ENCODE measurements around the gene DNAH11.

DNAH11 gene

GRCh38 chr7:21562385-21562784 is 19.5 kb downstream of the DNAH11 start:
- no peak for DNase-seq

- DNase-seq, result no peak
These were observed 22.8 kb downstream of the DNAH11 start for GRCh38 chr7:21565614-21566013.

- no peak for DNase-seq
These were observed 23.3 kb downstream of the DNAH11 start for GRCh38 chr7:21566094-21566493.

GRCh38 chr7:21568762-21569161 is 25.9 kb downstream of the DNAH11 start:
- DNase-seq, result no peak

GRCh38 chr7:21572331-21573313 is 29.8 kb downstream of the DNAH11 start:
- no peak for DNase-seq

DNA sequence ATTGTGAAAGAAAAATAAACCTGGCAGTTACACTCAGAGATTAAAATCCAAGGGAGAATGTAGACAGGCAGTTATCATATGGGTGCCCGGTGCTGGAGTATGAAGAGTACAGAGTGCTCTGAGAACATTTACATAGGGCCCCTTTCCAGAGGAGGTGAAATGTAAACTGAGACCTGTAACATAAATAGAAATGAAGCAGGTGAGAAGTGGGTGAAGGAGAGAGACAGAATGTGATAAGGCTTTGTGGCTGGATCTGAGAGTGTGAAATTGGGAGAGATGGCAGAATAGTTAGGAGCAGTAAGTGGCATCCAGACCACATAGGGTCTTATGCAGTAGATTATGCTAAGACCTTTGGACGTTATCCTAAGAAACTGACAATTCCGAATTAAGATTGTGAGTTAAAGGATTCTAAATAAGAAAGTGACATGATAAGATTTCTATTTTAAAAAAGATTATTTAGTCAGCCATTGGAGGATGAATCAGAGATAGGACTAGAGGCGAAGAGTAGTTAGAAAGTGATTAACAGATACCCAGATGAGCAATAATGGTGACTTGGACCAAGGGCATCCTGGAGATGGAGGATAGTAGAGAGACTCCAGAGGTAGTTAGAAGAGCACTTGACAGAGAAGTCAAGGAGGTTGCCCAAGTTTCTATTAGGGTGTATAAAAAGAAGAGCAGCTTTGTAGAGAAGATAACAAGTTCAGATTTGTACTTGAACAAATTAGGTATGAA is 36.7 kb downstream of the DNAH11 start:
- DNase-seq, result no peak

GRCh38 chr7:21580073-21580521 is 37.3 kb downstream of the DNAH11 start:
- DNase-seq, result peak; percentile 25

DNA sequence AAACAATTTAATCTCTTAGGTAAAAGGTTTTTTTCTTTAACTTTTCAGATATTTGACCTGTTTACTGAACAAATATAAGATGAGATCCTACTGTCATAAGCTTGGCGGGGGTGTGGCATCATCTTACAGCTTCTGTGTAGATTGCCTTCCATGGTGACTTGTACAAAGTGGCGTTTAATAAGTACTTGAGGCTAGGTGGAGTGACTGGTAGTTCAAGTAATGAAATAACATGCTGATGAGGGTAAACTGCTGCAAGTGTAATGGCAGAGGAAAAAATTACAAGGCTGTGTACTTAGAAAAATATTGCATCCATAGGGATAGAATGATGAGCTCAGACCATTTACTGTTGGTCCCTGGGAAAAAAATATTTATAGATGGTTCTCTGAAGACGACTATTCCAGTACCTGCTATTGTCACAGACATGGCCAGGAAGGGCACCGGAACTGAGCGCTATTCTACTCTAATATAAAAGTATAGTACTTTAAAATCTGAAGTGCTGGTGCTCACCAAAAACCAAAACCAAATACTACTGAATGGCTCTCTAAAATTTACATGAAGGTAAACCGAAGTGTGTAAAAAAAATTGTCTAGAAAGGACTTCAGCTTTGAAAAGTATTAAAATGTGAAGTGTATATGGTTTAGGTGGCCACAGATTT is 42.4 kb downstream of the DNAH11 start:
- DNase-seq, result no peak

DNA sequence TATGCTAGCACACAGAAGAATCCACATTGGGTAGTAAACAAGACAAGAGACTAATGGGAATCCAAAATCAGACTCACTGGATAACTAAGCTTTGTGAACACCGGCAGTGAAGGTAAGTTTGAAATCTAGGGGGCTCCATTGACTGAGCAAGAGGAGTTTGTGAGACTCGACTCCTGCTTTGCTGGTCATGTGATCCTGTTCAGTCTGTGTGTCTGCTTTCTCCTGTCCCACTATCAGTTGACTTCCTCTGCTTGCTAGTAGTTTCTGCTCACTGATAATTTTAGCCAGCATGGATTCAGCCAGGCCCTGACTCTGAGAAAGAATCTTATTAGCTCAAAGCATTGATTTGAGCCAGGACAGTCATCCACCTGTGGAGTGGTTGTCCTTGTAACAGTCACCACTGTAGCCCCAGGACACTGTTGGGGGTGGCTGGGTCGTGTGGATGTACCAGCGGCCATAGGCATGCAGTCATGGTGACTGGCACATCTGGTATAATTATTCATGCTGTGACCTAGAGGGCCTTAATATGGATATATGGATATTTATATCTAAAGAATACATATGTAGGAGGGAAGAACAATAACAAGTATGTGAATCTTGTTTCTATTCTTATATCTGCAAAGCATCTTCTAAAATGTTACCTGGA is 44.4 kb downstream of the DNAH11 start:
- no peak for DNase-seq

GRCh38 chr7:21596801-21597200 is 54.0 kb downstream of the DNAH11 start:
- DNase-seq, result no peak

GRCh38 chr7:21603462-21603861 is 60.6 kb downstream of the DNAH11 start:
- no peak for DNase-seq

GRCh38 chr7:21603972-21604749 is 61.3 kb downstream of the DNAH11 start:
- DNase-seq, result no peak

DNA sequence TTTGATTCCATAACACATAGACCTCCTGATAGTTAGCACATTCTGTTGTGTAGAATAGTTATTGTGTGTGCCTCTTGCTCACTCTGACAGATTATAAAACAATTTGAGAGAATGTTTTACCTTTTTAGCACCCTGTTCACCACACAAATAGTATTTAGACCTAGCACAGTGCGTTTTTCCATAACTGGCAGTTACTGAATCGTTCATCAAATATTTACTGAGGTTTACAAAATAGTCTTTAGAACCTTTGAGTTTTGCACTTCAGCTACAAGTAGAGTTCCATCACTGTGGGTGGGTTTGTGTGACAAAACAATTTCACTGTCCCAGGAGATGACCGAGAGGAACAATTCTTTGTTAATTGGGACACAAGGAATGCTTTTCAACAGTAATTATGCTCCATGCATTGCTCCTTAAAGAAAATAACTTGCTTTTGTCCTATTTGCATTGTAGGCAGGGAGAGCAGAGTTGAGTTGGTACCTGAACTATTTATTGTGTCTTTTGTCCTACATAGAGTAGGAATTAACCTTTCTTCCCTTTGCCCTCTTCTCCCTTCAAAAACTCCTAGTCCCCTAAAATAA is 62.3 kb downstream of the DNAH11 start:
- no peak for DNase-seq

GRCh38 chr7:21608465-21608864 is 65.6 kb downstream of the DNAH11 start:
- DNase-seq, result no peak

DNA sequence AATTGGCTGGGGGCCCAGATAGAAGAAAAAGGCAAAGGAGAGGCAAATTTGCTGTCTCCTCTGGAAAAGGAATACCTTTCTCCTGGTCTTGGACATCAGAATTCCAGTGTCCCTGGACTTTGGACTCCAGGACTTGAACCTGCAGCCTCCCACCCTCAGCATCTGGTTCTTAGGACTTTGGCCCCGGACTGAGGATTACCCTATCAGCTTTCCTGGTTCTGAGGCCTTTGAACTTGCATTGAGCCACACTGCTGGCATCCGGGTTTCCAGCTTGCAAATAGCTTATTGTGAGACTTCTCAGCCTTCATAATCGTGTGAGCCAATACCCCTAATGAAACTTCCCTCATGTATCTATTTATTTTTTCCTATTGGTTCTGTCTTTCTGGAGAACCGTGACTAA is 68.3 kb downstream of the DNAH11 start:
- no peak for DNase-seq

GRCh38 chr7:21616091-21616490 is 73.3 kb downstream of the DNAH11 start:
- DNase-seq, result no peak

- DNase-seq, result no peak
These were observed 74.1 kb downstream of the DNAH11 start for GRCh38 chr7:21616796-21617436.

DNA sequence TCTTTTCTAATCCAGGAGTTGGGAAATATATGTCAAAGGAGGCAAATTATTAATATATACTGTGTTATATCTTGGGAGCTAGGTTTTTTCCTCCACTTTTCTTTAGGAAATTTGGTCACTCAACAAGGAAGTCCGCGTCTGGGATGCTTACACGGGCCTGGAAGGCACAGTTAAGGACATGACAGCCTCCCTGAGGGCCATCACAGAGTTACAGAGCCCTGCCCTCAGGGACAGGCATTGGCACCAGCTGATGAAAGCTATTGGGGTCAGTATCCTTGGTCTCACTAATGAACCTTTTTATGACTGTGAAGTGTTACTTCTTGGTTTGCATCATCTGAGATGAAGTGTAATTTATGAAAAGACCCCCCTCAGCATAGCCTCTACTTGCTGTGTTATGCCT is 74.7 kb downstream of the DNAH11 start:
- DNase-seq, result no peak

DNA sequence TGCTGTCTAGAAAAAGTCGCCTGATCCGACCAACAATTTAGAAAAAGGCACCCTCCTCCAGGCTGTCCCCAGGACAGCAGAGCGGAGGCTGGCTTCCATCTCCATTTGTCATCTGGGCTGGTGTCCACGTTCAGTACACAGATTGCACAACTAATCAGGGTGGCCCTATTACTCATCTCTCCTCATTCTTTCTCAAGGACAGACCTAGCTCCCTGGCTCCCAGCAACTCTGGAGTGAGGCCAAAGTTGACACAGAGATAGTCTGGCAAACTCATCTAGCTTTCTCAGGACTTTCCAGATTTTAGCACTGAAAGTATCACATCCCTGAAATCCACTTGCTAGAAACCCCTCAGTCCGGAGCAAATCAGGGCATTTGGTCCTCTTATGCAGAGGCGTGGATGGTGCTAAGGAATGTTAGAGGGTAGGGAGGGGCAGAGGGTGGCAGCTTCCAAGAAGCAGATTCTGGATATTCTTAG is 75.1 kb downstream of the DNAH11 start:
- no peak for DNase-seq

DNA sequence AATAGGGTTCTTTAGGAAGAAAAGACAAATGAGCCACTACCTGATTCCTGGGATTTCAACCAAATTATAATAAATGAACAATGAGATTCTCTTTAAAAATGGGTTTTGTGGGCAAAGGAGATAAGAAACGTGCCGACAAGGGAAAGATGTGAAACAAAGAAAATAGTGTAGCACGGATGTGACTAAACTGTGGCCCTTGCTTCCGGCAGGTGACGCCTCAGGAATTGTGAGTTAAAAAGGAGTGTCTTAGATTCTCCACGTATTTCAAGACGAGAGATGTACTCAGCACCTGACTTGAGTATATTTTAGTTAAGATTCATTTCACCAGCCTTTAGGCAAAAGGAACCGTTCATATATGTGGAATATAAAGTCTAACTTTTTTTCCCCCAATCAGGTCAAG is 75.9 kb downstream of the DNAH11 start:
- DNase-seq, result no peak

GRCh38 chr7:21620054-21620453 is 77.2 kb downstream of the DNAH11 start:
- no peak for DNase-seq

Data from NCI-H1105 (cell line).